ENCODE measurements around the gene KLHDC4. TPM values are rescaled to one million over a fixed set of nuclear protein-coding genes. Genes with fewer than 3 reads are reported as not detected.

Gene KLHDC4
- total and polyA plus RNA-seq, 2 experiments from 2014 or later, result 23.0 to 41.1 TPM

DNA sequence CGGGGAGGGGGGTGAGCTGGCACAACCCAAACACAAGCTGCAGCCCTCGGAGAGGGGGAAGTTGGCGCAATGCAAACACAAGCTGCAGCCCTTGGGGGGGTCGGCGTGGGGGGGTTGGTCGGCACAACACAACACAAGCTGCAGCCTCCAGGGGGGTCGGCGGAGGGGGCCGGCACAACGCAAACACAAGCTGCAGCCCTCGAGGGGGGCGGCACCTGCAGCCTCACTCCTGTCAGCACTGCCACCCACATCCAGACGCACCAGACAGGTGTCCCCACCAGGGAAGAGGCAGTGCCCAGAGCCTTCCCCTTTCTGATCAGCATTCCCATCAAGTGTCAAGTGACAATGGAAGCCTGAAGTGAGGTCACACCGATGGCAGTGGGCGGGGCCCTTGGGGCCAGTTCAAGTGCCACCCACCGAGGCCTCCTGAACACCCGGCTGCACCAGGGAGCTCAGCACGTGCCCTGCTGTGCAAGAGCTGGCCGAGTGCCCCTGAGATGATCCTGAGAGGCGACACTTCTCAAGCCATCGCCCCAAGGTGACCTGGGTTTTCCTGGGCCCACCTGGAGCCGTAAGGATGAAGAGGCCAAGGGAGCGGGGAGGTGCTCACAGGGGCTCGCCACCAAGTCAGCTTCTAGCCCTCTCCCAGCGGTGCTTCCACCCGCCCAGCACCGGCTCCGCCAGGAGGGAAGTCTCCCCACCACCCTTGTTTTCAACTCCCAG lies 59.3 kb downstream of the KLHDC4 start:
- Histone ChIP-seq H3K27ac (ENCODE audit: low read depth) (no peak overlapping the region), H3K36me3 (ENCODE audit: insufficient read depth) (no peaks in the 10 kb centered on the region), H2AFZ (no peak overlapping the region), H3K79me2 (replicated peaks; ENCODE audit: insufficient read depth) (peaks cover 13% of the 10 kb centered on the region), H3K4me2 (no peak overlapping the region), H4K20me1 (replicated peaks; ENCODE audit: insufficient read depth) (no peaks in the 10 kb centered on the region; the same call in 1 of the 2 replicates), H3F3A (replicated peaks; ENCODE audit: low read depth) (peaks cover 7% of the 10 kb centered on the region; the same call in 1 of the 2 replicates), H3K4me1 (ENCODE audit: insufficient read depth) (no peaks in the 10 kb centered on the region), H3K9me2 (ENCODE audit: insufficient read depth) (no peaks in the 10 kb centered on the region), H3K4me3 (no peak overlapping the region), H3K27me3 (ENCODE audit: insufficient read depth) (no peaks in the 10 kb centered on the region)
- H3K4me1 Mint-ChIP-seq, result peaks cover 21% of the 10 kb centered on the region
- no peaks in the 10 kb centered on the region; the same call in 2 of the 3 replicates for H3K9me3 Mint-ChIP-seq
- H3K27ac Mint-ChIP-seq, result no peak overlapping the region; the same call in 1 of the 2 replicates
- ATAC-seq, result no peak; the same call in 1 of the 3 replicates
- peaks cover 58% of the 10 kb centered on the region for H3K36me3 Mint-ChIP-seq (ENCODE audit: low read depth)
- H3K27me3 Mint-ChIP-seq (ENCODE audit: insufficient read depth, low read depth, poor library complexity), result peaks cover 8% of the 10 kb centered on the region
- H3K4me3 Mint-ChIP-seq, result no peak overlapping the region
- DNase-seq (ENCODE audit: low spot score), result no peak
- TF ChIP-seq ZNF114 (CRISPR knock-in tag; IDR thresholded peaks at IDR 0.05) (no peak), EZH2 (IDR thresholded peaks at IDR 0.05; ENCODE audit: low read depth, unreplicated experiment) (no peak), STAT1 (IDR thresholded peaks at IDR 0.05; ENCODE audit: unreplicated experiment) (no peak), CREB1 (CRISPR knock-in tag; IDR thresholded peaks at IDR 0.05; ENCODE audit: low read depth) (no peak), JUNB (IDR thresholded peaks at IDR 0.05; ENCODE audit: unreplicated experiment) (no peak), ZNF331 (CRISPR knock-in tag; IDR thresholded peaks at IDR 0.05; ENCODE audit: low read depth) (no peak), EZH2phosphoT487 (IDR thresholded peaks at IDR 0.05; ENCODE audit: unreplicated experiment) (no peak), POLR2AphosphoS5 (IDR thresholded peaks at IDR 0.05; ENCODE audit: low read depth) (no peak), NANOG (IDR thresholded peaks at IDR 0.05; ENCODE audit: borderline replicate concordance) (no peak)
- TF ChIP-seq, protein P1, sequence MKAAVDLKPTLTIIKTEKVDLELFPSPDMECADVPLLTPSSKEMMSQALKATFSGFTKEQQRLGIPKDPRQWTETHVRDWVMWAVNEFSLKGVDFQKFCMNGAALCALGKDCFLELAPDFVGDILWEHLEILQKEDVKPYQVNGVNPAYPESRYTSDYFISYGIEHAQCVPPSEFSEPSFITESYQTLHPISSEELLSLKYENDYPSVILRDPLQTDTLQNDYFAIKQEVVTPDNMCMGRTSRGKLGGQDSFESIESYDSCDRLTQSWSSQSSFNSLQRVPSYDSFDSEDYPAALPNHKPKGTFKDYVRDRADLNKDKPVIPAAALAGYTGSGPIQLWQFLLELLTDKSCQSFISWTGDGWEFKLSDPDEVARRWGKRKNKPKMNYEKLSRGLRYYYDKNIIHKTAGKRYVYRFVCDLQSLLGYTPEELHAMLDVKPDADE (IDR thresholded peaks at IDR 0.05), result no peak
- TF ChIP-seq, protein P2, sequence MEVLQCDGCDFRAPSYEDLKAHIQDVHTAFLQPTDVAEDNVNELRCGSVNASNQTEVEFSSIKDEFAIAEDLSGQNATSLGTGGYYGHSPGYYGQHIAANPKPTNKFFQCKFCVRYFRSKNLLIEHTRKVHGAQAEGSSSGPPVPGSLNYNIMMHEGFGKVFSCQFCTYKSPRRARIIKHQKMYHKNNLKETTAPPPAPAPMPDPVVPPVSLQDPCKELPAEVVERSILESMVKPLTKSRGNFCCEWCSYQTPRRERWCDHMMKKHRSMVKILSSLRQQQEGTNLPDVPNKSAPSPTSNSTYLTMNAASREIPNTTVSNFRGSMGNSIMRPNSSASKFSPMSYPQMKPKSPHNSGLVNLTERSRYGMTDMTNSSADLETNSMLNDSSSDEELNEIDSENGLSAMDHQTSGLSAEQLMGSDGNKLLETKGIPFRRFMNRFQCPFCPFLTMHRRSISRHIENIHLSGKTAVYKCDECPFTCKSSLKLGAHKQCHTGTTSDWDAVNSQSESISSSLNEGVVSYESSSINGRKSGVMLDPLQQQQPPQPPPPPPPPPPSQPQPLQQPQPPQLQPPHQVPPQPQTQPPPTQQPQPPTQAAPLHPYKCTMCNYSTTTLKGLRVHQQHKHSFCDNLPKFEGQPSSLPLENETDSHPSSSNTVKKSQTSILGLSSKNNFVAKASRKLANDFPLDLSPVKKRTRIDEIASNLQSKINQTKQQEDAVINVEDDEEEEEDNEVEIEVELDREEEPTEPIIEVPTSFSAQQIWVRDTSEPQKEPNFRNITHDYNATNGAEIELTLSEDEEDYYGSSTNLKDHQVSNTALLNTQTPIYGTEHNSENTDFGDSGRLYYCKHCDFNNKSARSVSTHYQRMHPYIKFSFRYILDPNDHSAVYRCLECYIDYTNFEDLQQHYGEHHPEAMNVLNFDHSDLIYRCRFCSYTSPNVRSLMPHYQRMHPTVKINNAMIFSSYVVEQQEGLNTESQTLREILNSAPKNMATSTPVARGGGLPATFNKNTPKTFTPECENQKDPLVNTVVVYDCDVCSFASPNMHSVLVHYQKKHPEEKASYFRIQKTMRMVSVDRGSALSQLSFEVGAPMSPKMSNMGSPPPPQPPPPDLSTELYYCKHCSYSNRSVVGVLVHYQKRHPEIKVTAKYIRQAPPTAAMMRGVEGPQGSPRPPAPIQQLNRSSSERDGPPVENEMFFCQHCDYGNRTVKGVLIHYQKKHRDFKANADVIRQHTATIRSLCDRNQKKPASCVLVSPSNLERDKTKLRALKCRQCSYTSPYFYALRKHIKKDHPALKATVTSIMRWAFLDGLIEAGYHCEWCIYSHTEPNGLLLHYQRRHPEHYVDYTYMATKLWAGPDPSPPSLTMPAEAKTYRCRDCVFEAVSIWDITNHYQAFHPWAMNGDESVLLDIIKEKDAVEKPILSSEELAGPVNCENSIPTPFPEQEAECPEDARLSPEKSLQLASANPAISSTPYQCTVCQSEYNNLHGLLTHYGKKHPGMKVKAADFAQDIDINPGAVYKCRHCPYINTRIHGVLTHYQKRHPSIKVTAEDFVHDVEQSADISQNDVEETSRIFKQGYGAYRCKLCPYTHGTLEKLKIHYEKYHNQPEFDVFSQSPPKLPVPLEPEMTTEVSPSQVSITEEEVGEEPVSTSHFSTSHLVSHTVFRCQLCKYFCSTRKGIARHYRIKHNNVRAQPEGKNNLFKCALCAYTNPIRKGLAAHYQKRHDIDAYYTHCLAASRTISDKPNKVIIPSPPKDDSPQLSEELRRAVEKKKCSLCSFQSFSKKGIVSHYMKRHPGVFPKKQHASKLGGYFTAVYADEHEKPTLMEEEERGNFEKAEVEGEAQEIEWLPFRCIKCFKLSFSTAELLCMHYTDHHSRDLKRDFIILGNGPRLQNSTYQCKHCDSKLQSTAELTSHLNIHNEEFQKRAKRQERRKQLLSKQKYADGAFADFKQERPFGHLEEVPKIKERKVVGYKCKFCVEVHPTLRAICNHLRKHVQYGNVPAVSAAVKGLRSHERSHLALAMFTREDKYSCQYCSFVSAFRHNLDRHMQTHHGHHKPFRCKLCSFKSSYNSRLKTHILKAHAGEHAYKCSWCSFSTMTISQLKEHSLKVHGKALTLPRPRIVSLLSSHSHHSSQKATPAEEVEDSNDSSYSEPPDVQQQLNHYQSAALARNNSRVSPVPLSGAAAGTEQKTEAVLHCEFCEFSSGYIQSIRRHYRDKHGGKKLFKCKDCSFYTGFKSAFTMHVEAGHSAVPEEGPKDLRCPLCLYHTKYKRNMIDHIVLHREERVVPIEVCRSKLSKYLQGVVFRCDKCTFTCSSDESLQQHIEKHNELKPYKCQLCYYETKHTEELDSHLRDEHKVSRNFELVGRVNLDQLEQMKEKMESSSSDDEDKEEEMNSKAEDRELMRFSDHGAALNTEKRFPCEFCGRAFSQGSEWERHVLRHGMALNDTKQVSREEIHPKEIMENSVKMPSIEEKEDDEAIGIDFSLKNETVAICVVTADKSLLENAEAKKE (CRISPR knock-in tag; IDR thresholded peaks at IDR 0.05), result no peak
- TF ChIP-seq, protein P3, sequence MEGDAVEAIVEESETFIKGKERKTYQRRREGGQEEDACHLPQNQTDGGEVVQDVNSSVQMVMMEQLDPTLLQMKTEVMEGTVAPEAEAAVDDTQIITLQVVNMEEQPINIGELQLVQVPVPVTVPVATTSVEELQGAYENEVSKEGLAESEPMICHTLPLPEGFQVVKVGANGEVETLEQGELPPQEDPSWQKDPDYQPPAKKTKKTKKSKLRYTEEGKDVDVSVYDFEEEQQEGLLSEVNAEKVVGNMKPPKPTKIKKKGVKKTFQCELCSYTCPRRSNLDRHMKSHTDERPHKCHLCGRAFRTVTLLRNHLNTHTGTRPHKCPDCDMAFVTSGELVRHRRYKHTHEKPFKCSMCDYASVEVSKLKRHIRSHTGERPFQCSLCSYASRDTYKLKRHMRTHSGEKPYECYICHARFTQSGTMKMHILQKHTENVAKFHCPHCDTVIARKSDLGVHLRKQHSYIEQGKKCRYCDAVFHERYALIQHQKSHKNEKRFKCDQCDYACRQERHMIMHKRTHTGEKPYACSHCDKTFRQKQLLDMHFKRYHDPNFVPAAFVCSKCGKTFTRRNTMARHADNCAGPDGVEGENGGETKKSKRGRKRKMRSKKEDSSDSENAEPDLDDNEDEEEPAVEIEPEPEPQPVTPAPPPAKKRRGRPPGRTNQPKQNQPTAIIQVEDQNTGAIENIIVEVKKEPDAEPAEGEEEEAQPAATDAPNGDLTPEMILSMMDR (conservative IDR thresholded peaks at IDR 0.05; ENCODE audit: low read depth in 2 of 2), result no peak

Data from GM23338 (cell line).